HG02678 (cell line): ENCODE measurements around the gene FOXN1.
A peak's percentile ranks its signal among the peaks of the same experiment; 100 is the strongest.

Experiments used
- ATAC-seq: cut with Tn5 transposase; IDR thresholded peaks from one replicate; pipeline ENCODE4 v1.9.1; 2021; ENCODE audit warnings: mild to moderate bottlenecking, moderate library complexity; ENCODE audit not compliant: unreplicated experiment

Gene FOXN1

DNA sequence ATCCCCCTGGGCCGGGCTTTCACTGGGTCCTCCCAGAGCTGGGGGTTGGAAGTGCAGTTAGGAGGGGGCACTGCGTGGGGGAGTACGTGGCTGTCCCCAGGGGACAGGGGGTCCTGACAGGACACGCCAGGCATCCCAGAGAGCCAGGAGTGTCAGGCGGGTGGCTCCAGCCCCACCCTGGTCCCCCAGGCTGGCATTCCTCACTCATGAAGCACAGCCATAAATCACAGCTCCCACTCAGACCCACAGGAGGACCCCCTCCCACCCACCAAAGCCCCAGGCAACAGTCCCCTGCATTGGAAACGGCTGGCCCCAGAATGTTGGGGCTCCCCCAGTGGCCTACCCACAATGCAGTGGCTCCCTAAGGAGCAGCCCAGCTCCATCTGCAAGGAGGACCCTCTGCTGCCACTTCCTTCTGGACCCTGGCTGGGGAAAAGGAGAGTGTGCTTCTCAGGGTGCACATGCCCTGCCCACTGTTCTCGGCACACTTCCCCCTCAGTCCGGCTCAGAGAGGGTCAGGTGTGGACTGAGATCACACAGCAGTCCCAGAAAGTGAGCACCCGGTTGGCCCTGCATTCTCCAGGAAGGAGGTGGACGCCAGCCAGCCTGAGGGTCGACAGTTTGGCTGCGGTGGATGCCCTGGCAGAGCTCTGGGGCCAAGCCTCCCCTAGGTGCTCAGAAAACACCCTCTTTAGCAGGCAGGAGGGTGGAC, 7.3 kb upstream of the FOXN1 start:
- no peak for ATAC-seq

DNA sequence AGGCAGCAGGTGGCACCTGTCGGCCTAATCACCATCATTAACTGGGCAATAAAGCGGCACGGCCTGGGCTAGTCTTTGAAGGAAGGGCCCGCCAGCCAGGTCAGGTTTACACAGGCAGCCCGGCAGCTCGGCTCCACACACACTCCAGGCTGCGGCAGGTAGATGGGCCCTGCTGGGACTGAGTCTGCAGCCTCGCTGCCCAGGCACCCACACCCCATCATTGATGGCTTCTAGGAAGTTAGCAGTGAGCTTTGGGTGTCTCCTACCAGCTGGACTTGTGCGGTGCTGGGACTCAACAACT, 6.8 kb upstream of the FOXN1 start:
- no peak for ATAC-seq

- ATAC-seq = no peak
Measured at GRCh38 chr17:28499684-28500357, 6.3 kb upstream of the FOXN1 start.

- ATAC-seq = peak; percentile 62
Measured at GRCh38 chr17:28500712-28501379, 5.3 kb upstream of the FOXN1 start.

DNA sequence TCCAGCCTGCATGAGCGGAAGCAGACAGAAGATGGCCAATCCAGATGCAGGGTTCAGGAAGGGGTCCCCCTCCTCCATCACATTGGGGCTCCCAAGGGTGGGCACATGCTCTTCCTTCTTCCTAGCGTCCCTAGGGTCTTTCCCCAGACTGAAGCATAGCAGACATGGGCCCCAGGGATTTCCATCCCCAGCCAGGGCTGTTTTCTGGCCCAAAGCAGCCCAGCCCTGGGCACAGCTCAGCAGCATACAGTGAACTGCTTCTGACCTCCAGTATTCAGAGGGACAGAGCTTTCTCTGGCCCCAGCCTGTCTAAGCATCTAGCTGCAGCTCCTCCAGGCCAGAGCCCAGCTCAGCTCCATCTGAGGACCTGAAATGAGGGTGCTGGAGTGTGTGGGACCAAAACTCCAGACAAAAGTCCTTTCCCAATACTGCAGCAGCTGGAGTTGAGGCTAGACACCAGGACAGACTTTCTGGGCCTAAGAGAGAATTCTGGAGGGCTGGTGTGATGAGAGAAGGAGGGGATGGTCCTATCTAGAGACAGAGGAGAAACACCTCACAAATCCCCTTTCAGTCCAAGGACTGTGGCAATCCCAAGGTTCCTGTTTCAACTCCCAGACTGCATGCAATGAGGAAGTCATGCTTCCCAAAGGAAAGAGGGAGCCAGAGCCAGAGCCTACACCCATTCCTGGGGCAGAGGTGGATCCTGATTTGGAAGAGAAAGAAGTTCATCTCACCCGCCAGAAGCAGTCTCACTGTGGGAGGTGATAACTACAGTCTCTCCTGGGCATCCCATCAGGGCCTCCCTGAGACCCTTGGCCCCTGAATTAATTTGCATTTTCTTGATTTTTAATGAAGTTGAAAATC, 4.5 kb upstream of the FOXN1 start:
- ATAC-seq = no peak

DNA sequence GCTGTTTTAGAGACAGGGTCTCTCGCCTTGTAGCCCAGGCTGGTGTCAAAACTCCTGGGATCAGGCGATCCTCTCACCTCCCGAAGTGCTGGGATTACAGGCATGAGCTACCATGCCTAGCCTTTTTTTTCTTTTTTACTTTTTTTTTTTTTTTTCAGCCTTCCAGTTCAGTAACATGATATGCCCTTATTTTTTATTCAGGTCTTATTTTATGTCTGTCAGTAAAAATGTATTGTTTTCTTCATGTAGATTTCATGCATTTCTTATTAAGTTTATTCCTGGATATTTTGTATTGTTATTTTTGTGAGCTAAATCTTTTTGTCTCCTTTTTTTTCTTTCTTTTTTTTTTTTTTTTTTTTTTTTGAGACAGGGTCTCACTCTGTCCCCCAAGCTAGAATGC, 2.7 kb upstream of the FOXN1 start:
- no peak for ATAC-seq

DNA sequence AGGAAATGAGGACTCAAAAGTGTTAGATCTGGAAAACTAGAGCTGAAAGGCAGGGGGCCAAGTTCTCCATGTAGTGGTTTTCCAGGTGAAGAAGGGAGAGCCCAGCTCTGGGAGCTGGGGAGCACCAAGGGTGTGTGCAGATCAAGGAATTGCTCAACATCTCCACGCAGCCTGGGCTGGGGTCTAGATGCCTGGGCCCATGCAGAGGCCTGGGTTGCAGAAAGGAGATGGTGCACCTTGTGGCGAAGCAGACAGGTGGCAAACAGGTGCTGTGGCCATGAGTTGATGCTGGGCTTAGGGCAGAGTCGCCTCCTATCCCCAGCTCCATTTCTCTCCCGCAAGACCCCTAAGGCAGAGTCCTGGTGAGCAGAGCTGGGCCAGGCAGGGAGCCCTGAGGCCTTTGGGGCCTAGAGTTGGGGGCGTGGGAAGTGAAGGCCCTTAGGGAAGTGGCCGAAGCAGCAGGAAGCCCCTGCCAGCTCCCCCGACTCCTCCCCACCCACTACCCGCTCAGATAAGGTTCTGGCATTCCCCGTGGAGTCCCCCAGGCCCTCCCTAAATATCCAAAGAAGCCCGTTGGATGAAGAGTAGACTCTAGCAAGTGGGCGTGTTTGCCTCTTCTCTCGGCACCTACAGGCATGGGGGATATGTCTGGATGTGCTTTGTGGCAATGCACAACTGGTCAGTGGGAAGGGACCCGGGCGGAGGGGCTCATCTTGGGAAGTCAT, 777 bp downstream of the FOXN1 start:
- ATAC-seq = no peak

DNA sequence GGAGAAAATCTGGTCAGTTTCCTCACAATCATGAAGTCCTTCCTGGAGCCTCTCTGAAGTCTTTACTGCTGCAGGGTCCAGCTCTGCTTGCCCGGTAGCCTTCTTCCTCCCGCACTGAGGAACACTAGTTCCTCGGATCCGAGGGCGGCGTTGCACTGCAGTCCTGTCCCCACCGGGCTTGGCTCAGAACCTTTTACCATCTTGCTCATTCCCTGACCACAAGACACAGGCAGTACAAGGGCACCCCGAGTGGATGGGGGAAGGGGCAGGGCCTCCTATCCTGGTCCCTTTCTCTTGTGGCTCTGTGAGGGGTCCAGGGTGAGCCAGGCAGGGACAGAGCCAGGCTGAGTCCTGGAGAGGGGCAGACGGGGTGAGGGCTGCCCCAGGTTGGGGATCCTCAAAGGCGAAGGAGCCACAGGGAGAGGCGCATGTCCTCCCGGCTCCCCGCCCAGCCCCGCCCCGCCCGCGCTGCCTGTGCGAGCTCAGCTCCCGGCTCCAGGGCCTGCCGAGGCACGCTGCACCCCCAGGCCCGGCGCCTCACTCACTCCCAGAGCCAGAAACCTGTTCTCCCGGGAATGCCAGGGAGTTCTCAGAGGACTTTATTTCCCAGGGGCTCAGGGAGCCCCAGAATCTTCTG, 1.5 kb downstream of the FOXN1 start:
- no peak for ATAC-seq

DNA sequence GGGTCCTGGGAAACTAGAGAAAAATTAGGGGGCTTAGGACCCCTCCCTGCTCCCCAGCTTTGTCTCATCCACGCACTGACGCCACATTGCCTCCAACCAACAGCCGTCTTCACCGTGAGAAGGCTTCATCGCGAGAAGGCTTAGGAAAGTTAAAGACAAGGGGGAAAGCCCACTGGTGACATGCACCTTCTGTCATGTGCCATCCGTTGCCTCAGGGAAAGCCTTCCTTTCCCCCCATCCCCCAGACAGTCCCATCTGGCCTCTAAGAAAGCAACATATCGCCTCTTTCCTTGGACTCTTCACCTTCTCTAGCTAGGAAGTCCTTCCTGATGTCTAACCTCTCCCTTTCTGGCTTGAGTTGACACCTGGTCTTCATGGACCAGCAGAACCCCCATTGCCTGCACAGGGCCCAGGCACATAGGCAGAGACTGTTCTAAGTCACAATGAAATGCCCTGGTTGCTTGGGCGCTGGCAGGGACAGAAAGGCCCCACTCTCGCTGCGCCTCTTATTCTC, 2.1 kb downstream of the FOXN1 start:
- ATAC-seq = no peak

DNA sequence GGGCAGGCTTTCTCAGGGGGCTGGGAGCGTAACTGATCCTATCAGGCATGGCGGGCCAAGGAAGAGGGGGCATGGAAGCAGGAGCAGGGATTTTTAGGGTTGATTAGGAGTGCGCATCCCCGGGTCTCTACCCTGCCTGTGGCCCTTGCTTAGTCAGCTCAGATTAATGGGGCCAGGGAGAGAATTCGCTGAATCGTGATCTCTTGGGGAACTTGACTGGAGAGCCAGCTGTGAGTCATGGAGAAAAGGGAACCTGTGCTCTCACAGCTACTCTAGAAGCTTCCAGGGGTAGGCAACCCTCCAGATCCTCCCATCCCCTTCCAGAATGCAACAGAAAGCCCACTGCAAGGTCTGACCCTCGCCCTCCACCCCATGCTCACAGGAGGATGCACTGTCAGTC, 3.6 kb downstream of the FOXN1 start:
- ATAC-seq = no peak

GRCh38 chr17:28511858-28512461, 5.8 kb downstream of the FOXN1 start:
- ATAC-seq = no peak

DNA sequence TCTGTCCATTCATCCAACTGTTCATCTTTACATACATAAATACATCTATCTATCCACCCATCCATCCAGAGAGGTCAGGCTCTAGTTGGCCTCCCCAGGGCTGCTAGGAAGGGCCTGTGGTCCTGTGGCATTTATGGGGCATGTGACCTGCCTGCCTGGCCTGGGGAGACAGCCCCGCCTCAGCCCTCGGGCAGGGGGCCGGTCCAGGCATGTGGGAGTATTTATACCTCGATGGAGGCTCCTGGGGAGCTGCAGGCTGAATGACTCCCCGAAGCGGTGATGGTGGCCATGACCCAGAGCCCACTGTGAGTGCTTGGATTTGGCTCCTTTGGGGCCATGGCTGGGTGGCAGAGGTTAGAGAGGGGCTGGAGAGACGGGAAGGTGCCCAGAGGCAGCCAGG, 7.3 kb downstream of the FOXN1 start:
- no peak for ATAC-seq

GRCh38 chr17:28514561-28515002, 8.4 kb downstream of the FOXN1 start:
- ATAC-seq = no peak

- no peak for ATAC-seq
Measured at GRCh38 chr17:28515518-28515917, 9.4 kb downstream of the FOXN1 start.

GRCh38 chr17:28518132-28518531, 12.0 kb downstream of the FOXN1 start:
- ATAC-seq = no peak

GRCh38 chr17:28518578-28518977, 12.4 kb downstream of the FOXN1 start:
- no peak for ATAC-seq

DNA sequence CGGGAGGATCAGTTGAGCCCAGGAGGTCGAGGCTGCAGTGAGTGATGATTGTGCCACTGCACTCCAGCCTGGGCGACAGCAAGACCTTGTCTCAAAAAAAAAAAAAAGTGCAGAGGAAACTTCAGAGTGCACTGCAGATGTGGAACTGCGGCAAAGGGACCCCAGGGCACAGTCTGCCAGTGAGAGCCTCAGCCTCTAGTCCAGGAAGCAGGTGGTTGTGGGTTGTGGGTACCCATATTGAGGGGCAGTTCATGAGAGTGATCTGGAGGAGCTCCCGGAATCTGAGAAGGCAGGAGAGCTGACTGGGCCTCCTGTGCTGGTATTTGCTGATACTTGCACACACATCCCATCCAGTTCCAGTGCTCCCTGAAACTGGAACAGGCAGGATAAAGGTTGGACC, 13.1 kb downstream of the FOXN1 start:
- no peak for ATAC-seq

- ATAC-seq = no peak
Measured at GRCh38 chr17:28520687-28521086, 14.5 kb downstream of the FOXN1 start.

GRCh38 chr17:28521311-28522085, 15.3 kb downstream of the FOXN1 start:
- ATAC-seq = no peak
